Lung (tissue), 12 donors: ENCODE results near the gene HOXB5. TPM values are rescaled to one million over a fixed set of nuclear protein-coding genes. Genes with fewer than 3 reads are reported as not detected.

ENCODE experiments used
- ATAC-seq: fragments of 200-7000 bp; cut with Tn5 transposase; one replicate; pipeline ENCODE4 v1.9.1; 2020; ENCODE audit warnings: moderate number of reproducible peaks; ENCODE audit not compliant: insufficient read depth, low FRiP score
- DNase-seq, 3 donors: peaks; one replicate each; pipeline ENCODE4 v3.0.0-alpha.2; 2013 to 2017
- H3K27ac ChIP-seq, 2 donors: one replicate each; pipeline ENCODE4 v1.5.1; 2013; ENCODE audit warnings: mild to moderate bottlenecking in 2 of 2, moderate library complexity in 2 of 2, control low read depth in 1 of 2, inconsistent platforms in 1 of 2, low read depth in 1 of 2, low read length in 1 of 2
- H3K27me3 ChIP-seq, 3 donors: one replicate each; pipeline ENCODE4 v1.5.1; 2013; ENCODE audit warnings: low read length in 2 of 3; ENCODE audit not compliant: control insufficient read depth in 3 of 3, insufficient read depth in 3 of 3
- H3K36me3 ChIP-seq, 4 donors: one replicate each; pipeline ENCODE4 v1.5.1; 2013; ENCODE audit warnings: low read length in 4 of 4, mild to moderate bottlenecking in 1 of 4, moderate library complexity in 1 of 4; ENCODE audit not compliant: control insufficient read depth in 4 of 4, insufficient read depth in 4 of 4
- H3K4me1 ChIP-seq, 5 donors: one replicate each; pipeline ENCODE4 v1.5.1; 2013; ENCODE audit warnings: low read length in 5 of 5, mild to moderate bottlenecking in 2 of 5, moderate library complexity in 1 of 5; ENCODE audit not compliant: control insufficient read depth in 5 of 5, insufficient read depth in 5 of 5
- H3K4me3 ChIP-seq: one replicate; pipeline ENCODE4 v1.5.1; 2013; ENCODE audit warnings: mild to moderate bottlenecking, control low read depth, moderate library complexity
- H3K9ac ChIP-seq, 2 donors: one replicate each; pipeline ENCODE4 v1.5.1; 2013; ENCODE audit warnings: low read length in 2 of 2, control low read depth in 1 of 2; ENCODE audit not compliant: insufficient read depth in 1 of 2
- H3K9me3 ChIP-seq, 4 donors: one replicate each; pipeline ENCODE4 v1.5.1; 2013; ENCODE audit warnings: low read length in 3 of 4, mild to moderate bottlenecking in 1 of 4, moderate library complexity in 1 of 4; ENCODE audit not compliant: control insufficient read depth in 4 of 4, insufficient read depth in 3 of 4
- CTCF ChIP-seq: IDR thresholded peaks from 2 replicates; pipeline ENCODE4 v1.5.1; 2012; ENCODE audit warnings: mild to moderate bottlenecking; ENCODE audit errors: control extremely low read depth, extremely low read depth
- WGBS, 2 donors: extraction: QIAGEN DNeasy Blood & Tissue Kit; methylation state at CpG; one replicate each; pipeline ENCODE4 v1.1.7; 2013; 5-methylcytosine and 5-hydroxymethylcytosine counted together
- polyA plus RNA-seq, 2 donors: library from polyadenylated mRNA; stranded (reverse); fragments of 200-250 nt; gene quantifications; one replicate each; pipeline ENCODE4 v1.2.1, GENCODE V29; 2013
- total RNA-seq, 2 donors: library from RNA; depleted of rRNA in 1 of 2; stranded (reverse); fragments of >200 nt in 1 of 2; gene quantifications; one replicate each; pipeline ENCODE4 v1.2.1, GENCODE V29; 2014 to 2021
- donor health status: control.
- donor health status: control.
- donor health status: Bipolar disorder and iron deficiency.
- donor health status: healthy.
- donor health status: DM: yes; HTN: yes; CAD: no.

The HOXB5 gene
- total and polyA plus RNA-seq, 4 donors, result 1.8 to 2.9 (median 2.2) TPM

- 5 to 10% methylated on average over 55 of the region's 55 CpGs for WGBS, 2 donors
- Histone ChIP-seq H3K27ac (no peak overlapping the region), H3K27me3 (peaks cover 12 to 81% (median 62%) of the 10 kb centered on the region in 3 donors), H3K9ac (no peak overlapping the region), H3K4me3 (no peak overlapping the region), H3K36me3 (no peaks in the 10 kb centered on the region), H3K4me1 (peaks cover 0 to 26% (median 4%) of the 10 kb centered on the region in 5 donors), H3K9me3 (no peaks in the 10 kb centered on the region)
- ATAC-seq (no peak), DNase-seq (peak in 1 of 3 donors; percentile 61)
- no peak for TF ChIP-seq CTCF
Observed at GRCh38 chr17:48613862-48614694, 20.5 kb upstream of the HOXB5 start.

GRCh38 chr17:48612854-48613691 lies 19.5 kb upstream of the HOXB5 start:
- no peak for TF ChIP-seq CTCF
- ATAC-seq, result no peak
- Histone ChIP-seq H3K4me1 (peaks cover 0 to 21% (median 4%) of the 10 kb centered on the region in 5 donors), H3K36me3 (no peaks in the 10 kb centered on the region), H3K9ac (peak overlapping the region in 1 of 2 donors; percentile 46), H3K27ac (peak overlapping the region in 1 of 2 donors; percentile 1), H3K27me3 (peaks cover 12 to 79% (median 57%) of the 10 kb centered on the region in 3 donors), H3K9me3 (no peaks in the 10 kb centered on the region), H3K4me3 (no peak overlapping the region)
- 2 to 3% methylated on average over 64 to 67 of the region's 67 CpGs for WGBS, 2 donors
- peak; percentile 70 to 79 (median 72) for DNase-seq

GRCh38 chr17:48612456-48612853 lies 18.9 kb upstream of the HOXB5 start:
- Histone ChIP-seq H3K4me1 (peaks cover 0 to 21% (median 4%) of the 10 kb centered on the region in 5 donors), H3K4me3 (no peak overlapping the region), H3K27me3 (peaks cover 7 to 78% (median 54%) of the 10 kb centered on the region in 3 donors), H3K9ac (no peak overlapping the region), H3K27ac (no peak overlapping the region), H3K36me3 (no peaks in the 10 kb centered on the region), H3K9me3 (peaks cover 0 to 2% (median 0%) of the 10 kb centered on the region in 4 donors)
- no peak for TF ChIP-seq CTCF
- ATAC-seq, result no peak
- 3 to 5% methylated on average over 15 of the region's 15 CpGs for WGBS, 2 donors
- peak in 2 of 3 donors; percentile 46 to 62 for DNase-seq
